ENCODE data around the gene PANX2. TPM values are rescaled to one million over a fixed set of nuclear protein-coding genes. Genes with fewer than 3 reads are reported as not detected.
A peak's percentile ranks its signal among the peaks of the same experiment; 100 is the strongest.

PANX2 gene
- total and polyA plus RNA-seq, 2 of the 13 experiments (the other 11 are each of a cell fraction or from before 2014, with no cell fraction given), result 0.15 to 1.1 TPM

GRCh38 chr22:50185375-50186087 is 15.0 kb downstream of the PANX2 start, which contains the start of gene TRABD:
TRABD (plus strand) TSS chr22:50185913; CDS start chr22:50193061, 7,148 bp downstream.
- no peak within 1 kb of the TSS for H2AFZ ChIP-seq (ENCODE audit: low read length)
- H3K4me2 ChIP-seq (ENCODE audit: low read depth, low read length), result peak within 1 kb of the TSS; percentile 86
- WGBS (ENCODE audit: low lambda C conversion rate), result 75% methylated on average over 7 of the region's 90 CpGs
- POLR2A ChIA-PET, result no interaction called here
- peak within 1 kb of the TSS; percentile 82 for H3K9ac ChIP-seq (ENCODE audit: insufficient read depth, low read depth, low read length)
- no peaks in the 10 kb centered on the region for H3K9me3 ChIP-seq (ENCODE audit: low read length)
- peaks cover 34% of the 10 kb centered on the region for H3K4me1 ChIP-seq (ENCODE audit: insufficient read depth, low read length)
- peaks cover 16% of the 10 kb centered on the region for H3K79me2 ChIP-seq (ENCODE audit: insufficient read depth, low read length)
- ATAC-seq, result peak; percentile 63
- peak within 1 kb of the TSS; percentile 68 to 88 (median 84) for H3K4me3 ChIP-seq (replicated peaks in 1 of 3; ENCODE audit: insufficient read depth in 1 of 3, low read depth in 2 of 3, low read length in 3 of 3)
- H3K27ac ChIP-seq (ENCODE audit: extremely low read length, insufficient read depth, low read length), result peak within 1 kb of the TSS; percentile 40
- no peak for FAIRE-seq
- in situ Hi-C loops (cut with HindIII; ENCODE audit: extremely low pct_ligation_motif_present, low pct_unique_long_range_greater_than_20kb), result no loop called here
- CTCF ChIA-PET (ENCODE audit: low intra/inter-chr PET ratio, low total read pairs), result no interaction called here
- no peaks in the 10 kb centered on the region; a peak in 1 of 5 replicates for H3K27me3 ChIP-seq (ENCODE audit: control insufficient read depth in 1 of 2, insufficient read depth in 2 of 2, low read length in 2 of 2)
- BruUV-seq (replicated peaks), result no TSS peak
- intact Hi-C loops (cut with micrococcal nuclease; ENCODE audit: unreplicated experiment), result no loop called here
- H3K36me3 ChIP-seq (replicated peaks in 1 of 2; ENCODE audit: control insufficient read depth in 1 of 2, insufficient read depth in 2 of 2, low read length in 2 of 2), result 0 out of 5 replicates have a peak, but pooled peaks cover 0 to 3% of the 10 kb centered on the region in 2 experiments
- peaks cover 2% of the 10 kb centered on the region; the same call in 1 of the 2 replicates for H4K20me1 ChIP-seq (ENCODE audit: insufficient read depth, low read length)
- DNase-seq (ENCODE audit: low spot score), result peak; percentile 72
- TF ChIP-seq PHF21A (CRISPR knock-in tag; IDR thresholded peaks at IDR 0.05) (no peak), ZNF451 (CRISPR knock-in tag; IDR thresholded peaks at IDR 0.05) (no peak), GABPB1 (CRISPR knock-in tag; IDR thresholded peaks at IDR 0.05) (peak; percentile 50; the same call in 1 of the 2 replicates), ZNF143 (CRISPR knock-in tag; IDR thresholded peaks at IDR 0.05) (peak; percentile 85), YY1 (IDR thresholded peaks at IDR 0.05; ENCODE audit: insufficient read depth, insufficient replicate concordance, low read depth, low read length) (peak; percentile 39), HMG20B (CRISPR knock-in tag; conservative IDR thresholded peaks at IDR 0.05) (no peak), ZMYM3 (CRISPR knock-in tag; IDR thresholded peaks at IDR 0.05) (peak; percentile 89), LRRFIP1 (CRISPR knock-in tag; conservative IDR thresholded peaks at IDR 0.05) (no peak), PITX1 (CRISPR knock-in tag; IDR thresholded peaks at IDR 0.05) (no peak), SAP130 (CRISPR knock-in tag; IDR thresholded peaks at IDR 0.05; ENCODE audit: low read depth) (peak; percentile 44; the same call in 1 of the 2 replicates), CHD4 (IDR thresholded peaks at IDR 0.05; ENCODE audit: borderline replicate concordance, low read length) (0 out of 2 replicates have a peak, but pooled peaks have one; percentile 45), GABPA (IDR thresholded peaks at IDR 0.05; ENCODE audit: low read depth, low read length) (peak; percentile 24; the same call in 1 of the 2 replicates), GABPA (CRISPR knock-in tag; IDR thresholded peaks at IDR 0.05; ENCODE audit: low read depth) (no peak), ZNF407 (CRISPR knock-in tag; IDR thresholded peaks at IDR 0.05; ENCODE audit: not compliant biosample characterization) (no peak), ADNP (CRISPR knock-in tag; IDR thresholded peaks at IDR 0.05) (peak; percentile 92)

All from HepG2 (cell line).